SK-N-SH treated with all-trans-retinoic acid at 6 μM for 48 hours (cell line): ENCODE data around the gene IL17RB.

Experiments used
- ATAC-seq: fragments of 200-7000 bp; cut with Tn5 transposase; 3 replicates; pipeline ENCODE4 v1.9.1; 2020; ENCODE audit warnings: mild to moderate bottlenecking, moderate library complexity
- ARNTL ChIP-seq: fragments of 450-650 bp; formaldehyde crosslinking; IDR thresholded peaks from 2 replicates; pipeline ENCODE4 v1.5.0; 2020; ENCODE audit warnings: low read depth, mild to moderate bottlenecking, moderate library complexity, borderline replicate concordance
- BACH2 ChIP-seq: fragments of 250-450 bp; sonication (Bioruptor Pico); IDR thresholded peaks from 2 replicates; pipeline ENCODE4 v1.9.0; 2021; ENCODE audit warnings: mild to moderate bottlenecking, borderline replicate concordance
- CREB5 ChIP-seq: fragments of 250-450 bp; sonication (Bioruptor Pico); IDR thresholded peaks from 2 replicates; pipeline ENCODE4 v1.5.1; 2020; ENCODE audit warnings: low read depth, mild to moderate bottlenecking, moderate library complexity
- CSDC2 ChIP-seq: fragments of 250-450 bp; sonication (Bioruptor Pico); IDR thresholded peaks from 2 replicates; pipeline ENCODE4 v1.5.0; 2020; ENCODE audit warnings: mild to moderate bottlenecking, moderate library complexity
- ESRRG ChIP-seq: fragments of 250-450 bp; sonication (Bioruptor Pico); IDR thresholded peaks from 2 replicates; pipeline ENCODE4 v1.6.1; 2021; ENCODE audit warnings: mild to moderate bottlenecking
- GLIS3 ChIP-seq: fragments of 250-450 bp; sonication (Bioruptor Pico); IDR thresholded peaks from 2 replicates; pipeline ENCODE4 v1.5.0; 2020; ENCODE audit warnings: mild to moderate bottlenecking, moderate library complexity
- OSR1 ChIP-seq: fragments of 250-450 bp; sonication (Bioruptor Pico); IDR thresholded peaks from 2 replicates; pipeline ENCODE4 v1.8.0; 2022; ENCODE audit warnings: moderate library complexity, mild to moderate bottlenecking, inconsistent platforms
- PATZ1 ChIP-seq: fragments of 250-450 bp; sonication (Bioruptor Pico); IDR thresholded peaks from 2 replicates; pipeline ENCODE4 v1.8.0; 2020; ENCODE audit warnings: mild to moderate bottlenecking, moderate library complexity, borderline replicate concordance
- POU6F1 ChIP-seq: fragments of 250-450 bp; sonication (Bioruptor Pico); IDR thresholded peaks from 2 replicates; pipeline ENCODE4 v1.8.0; 2021; ENCODE audit warnings: low read depth, mild to moderate bottlenecking, moderate library complexity, borderline replicate concordance
- PPARA ChIP-seq: fragments of 250-450 bp; sonication (Bioruptor Pico); IDR thresholded peaks from 2 replicates; pipeline ENCODE4 v1.5.0; 2020; ENCODE audit warnings: mild to moderate bottlenecking, borderline replicate concordance
- RARB ChIP-seq: fragments of 250-450 bp; sonication (Bioruptor Pico); IDR thresholded peaks from 2 replicates; pipeline ENCODE4 v1.8.0; 2021; ENCODE audit warnings: mild to moderate bottlenecking, moderate library complexity
- SNAI2 ChIP-seq: fragments of 250-450 bp; sonication (Bioruptor Pico); IDR thresholded peaks from 2 replicates; pipeline ENCODE4 v1.5.0; 2020; ENCODE audit warnings: mild to moderate bottlenecking, moderate library complexity
- TCF4 ChIP-seq: fragments of 250-450 bp; sonication (Bioruptor Pico); IDR thresholded peaks from 2 replicates; pipeline ENCODE4 v1.8.0; 2021; ENCODE audit warnings: mild to moderate bottlenecking, moderate library complexity, borderline replicate concordance
- TOX ChIP-seq: fragments of 250-450 bp; sonication (Bioruptor Pico); IDR thresholded peaks from 2 replicates; pipeline ENCODE4 v1.8.0; 2021; ENCODE audit warnings: mild to moderate bottlenecking, moderate library complexity, borderline replicate concordance
- TSHZ2 ChIP-seq: fragments of 250-450 bp; sonication (Bioruptor Pico); IDR thresholded peaks from 2 replicates; pipeline ENCODE4 v1.5.0; 2020; ENCODE audit warnings: mild to moderate bottlenecking, moderate library complexity
- ZC3H10 ChIP-seq: fragments of 250-450 bp; sonication (Bioruptor Pico); IDR thresholded peaks from 2 replicates; pipeline ENCODE4 v1.5.1; 2021; ENCODE audit warnings: mild to moderate bottlenecking, moderate library complexity
- ZFP30 ChIP-seq: fragments of 450-650 bp; formaldehyde crosslinking; IDR thresholded peaks from 2 replicates; pipeline ENCODE4 v1.5.0; 2022; ENCODE audit warnings: mild to moderate bottlenecking, moderate library complexity
- ZNF70 ChIP-seq: fragments of 450-650 bp; formaldehyde crosslinking; IDR thresholded peaks from 2 replicates; pipeline ENCODE4 v1.5.0; 2020; ENCODE audit warnings: mild to moderate bottlenecking, moderate library complexity
- ZNF8 ChIP-seq: fragments of 450-650 bp; formaldehyde crosslinking; IDR thresholded peaks from 2 replicates; pipeline ENCODE4 v1.5.0; 2020; ENCODE audit warnings: mild to moderate bottlenecking, moderate library complexity

Gene IL17RB

GRCh38 chr3:53824795-53825194 lies 21.6 kb upstream of the IL17RB start:
- TF ChIP-seq OSR1 (CRISPR knock-in tag) = no peak
- no peak for TF ChIP-seq RARB (CRISPR knock-in tag)
- no peak for TF ChIP-seq TSHZ2 (CRISPR knock-in tag)
- TF ChIP-seq SNAI2 (CRISPR knock-in tag) = no peak
- TF ChIP-seq PPARA (CRISPR knock-in tag) = no peak
- no peak for ATAC-seq

GRCh38 chr3:53826048-53826447 lies 20.3 kb upstream of the IL17RB start:
- TF ChIP-seq SNAI2 (CRISPR knock-in tag) (no peak), CREB5 (CRISPR knock-in tag) (no peak), BACH2 (CRISPR knock-in tag) (no peak), RARB (CRISPR knock-in tag) (no peak), ESRRG (CRISPR knock-in tag) (no peak), ZC3H10 (CRISPR knock-in tag) (no peak), ZNF70 (no peak)
- no peak for ATAC-seq

GRCh38 chr3:53828581-53828980 lies 17.8 kb upstream of the IL17RB start:
- no peak for ATAC-seq
- no peak for TF ChIP-seq TCF4
- TF ChIP-seq PATZ1 (CRISPR knock-in tag) = no peak
- no peak for TF ChIP-seq ZFP30 (CRISPR knock-in tag)
- no peak for TF ChIP-seq ZNF8
- no peak for TF ChIP-seq PPARA (CRISPR knock-in tag)
- no peak for TF ChIP-seq TOX (CRISPR knock-in tag)
- no peak for TF ChIP-seq POU6F1 (CRISPR knock-in tag)
- TF ChIP-seq TSHZ2 (CRISPR knock-in tag) = no peak
- TF ChIP-seq ARNTL = no peak
- TF ChIP-seq CSDC2 = no peak
- no peak for TF ChIP-seq CREB5 (CRISPR knock-in tag)
- no peak for TF ChIP-seq ESRRG (CRISPR knock-in tag)
- no peak for TF ChIP-seq GLIS3 (CRISPR knock-in tag)
- no peak for TF ChIP-seq ZNF70
- TF ChIP-seq SNAI2 (CRISPR knock-in tag) = no peak
- TF ChIP-seq BACH2 (CRISPR knock-in tag) = no peak
- no peak for TF ChIP-seq RARB (CRISPR knock-in tag)
